Thoracic aorta (tissue), 2 donors: ENCODE results near the gene COP1. TPM values are rescaled to one million over a fixed set of nuclear protein-coding genes. Genes with fewer than 3 reads are reported as not detected.

ENCODE experiments used
- ATAC-seq: fragments of 150-250 bp; one replicate; pipeline ENCODE4 v1.8.0; 2017; ENCODE audit warnings: low read depth; ENCODE audit not compliant: insufficient number of reproducible peaks, low FRiP score
- DNase-seq: peaks from one replicate; pipeline ENCODE4 v3.0.0-alpha.2; 2020; ENCODE audit warnings: low spot score
- H3K27ac ChIP-seq, 2 donors: fragments of 200-600 bp; sonication (generic); 1 replicate in 1 of 2; 2 replicates in 1 of 2; pipeline ENCODE4 v1.5.1; 2016; ENCODE audit warnings: mild to moderate bottlenecking in 2 of 2, moderate library complexity in 2 of 2
- H3K27me3 ChIP-seq: fragments of 200-600 bp; sonication (generic); replicated peaks from 2 replicates; pipeline ENCODE4 v1.6.0; 2016; ENCODE audit warnings: mild to moderate bottlenecking; ENCODE audit not compliant: insufficient read depth
- H3K36me3 ChIP-seq: fragments of 200-600 bp; sonication (generic); one replicate; pipeline ENCODE4 v1.5.1; 2016
- H3K4me1 ChIP-seq, 2 donors: fragments of 200-600 bp; sonication (generic); 1 replicate in 1 of 2; 2 replicates in 1 of 2; pipeline versions ENCODE4 v1.5.1 to v1.6.0; 2016; ENCODE audit warnings: low read depth in 2 of 2, mild to moderate bottlenecking in 1 of 2; ENCODE audit not compliant: control insufficient read depth in 1 of 2
- H3K4me3 ChIP-seq: fragments of 200-600 bp; sonication (generic); 2 replicates; pipeline ENCODE4 v1.5.1; 2016; ENCODE audit warnings: mild to moderate bottlenecking
- H3K9me3 ChIP-seq: fragments of 200-600 bp; sonication (generic); 2 replicates; pipeline ENCODE4 v1.5.1; 2016
- CTCF ChIP-seq: fragments of 200-600 bp; sonication (generic); IDR thresholded peaks from one replicate; pipeline ENCODE4 v1.5.1; 2019; ENCODE audit warnings: antibody characterized with exemption
- total RNA-seq, 2 donors: library from RNA; depleted of rRNA; stranded (reverse); fragments of >200 nt; gene quantifications; one replicate each; pipeline versions ENCODE4 v1.1.0 to v1.2.3, GENCODE V29; 2016

Gene COP1
- total RNA-seq, 2 donors from 2014 or later = 62.2 to 68.6 TPM

GRCh38 chr1:175914115-175914514, 293.0 kb downstream of the COP1 start:
- ATAC-seq = no peak
- H3K36me3 ChIP-seq = no peaks in the 10 kb centered on the region

GRCh38 chr1:175911138-175911537, 295.9 kb downstream of the COP1 start:
- H3K9me3 ChIP-seq = peaks cover 23% of the 10 kb centered on the region
- no peak overlapping the region for H3K4me3 ChIP-seq
- H3K4me1 ChIP-seq = no peaks in the 10 kb centered on the region
- no peak for TF ChIP-seq CTCF
- DNase-seq (no peak), ATAC-seq (no peak)
- no peak overlapping the region for H3K27ac ChIP-seq
- H3K27me3 ChIP-seq = no peaks in the 10 kb centered on the region
- H3K36me3 ChIP-seq = no peaks in the 10 kb centered on the region

More at GRCh38 chr1:175914115-175914514, 293.0 kb downstream of the COP1 start:
- DNase-seq = no peak
- Histone ChIP-seq H3K9me3 (peaks cover 21% of the 10 kb centered on the region), H3K4me3 (no peak overlapping the region), H3K27me3 (no peaks in the 10 kb centered on the region), H3K27ac (no peak overlapping the region), H3K4me1 (no peaks in the 10 kb centered on the region)
- TF ChIP-seq CTCF = no peak

- ATAC-seq (no peak), DNase-seq (no peak)
- H3K27ac ChIP-seq = no peak overlapping the region
- H3K36me3 ChIP-seq = no peaks in the 10 kb centered on the region
- peaks cover 17% of the 10 kb centered on the region for H3K9me3 ChIP-seq
- H3K4me1 ChIP-seq = no peaks in the 10 kb centered on the region
- H3K4me3 ChIP-seq = no peak overlapping the region
- TF ChIP-seq CTCF = no peak
- H3K27me3 ChIP-seq = no peaks in the 10 kb centered on the region
Measured at GRCh38 chr1:175906370-175906769, 300.7 kb downstream of the COP1 start.

GRCh38 chr1:175904808-175905207, 302.3 kb downstream of the COP1 start:
- no peak for TF ChIP-seq CTCF
- Histone ChIP-seq H3K36me3 (no peaks in the 10 kb centered on the region), H3K27ac (no peak overlapping the region), H3K4me3 (no peak overlapping the region), H3K27me3 (no peaks in the 10 kb centered on the region), H3K9me3 (peaks cover 4% of the 10 kb centered on the region), H3K4me1 (no peaks in the 10 kb centered on the region)
- DNase-seq = no peak
- no peak for ATAC-seq

GRCh38 chr1:175902281-175902680, 304.8 kb downstream of the COP1 start:
- Histone ChIP-seq H3K27ac (no peak overlapping the region), H3K4me3 (no peak overlapping the region), H3K36me3 (no peaks in the 10 kb centered on the region), H3K4me1 (no peaks in the 10 kb centered on the region), H3K27me3 (no peaks in the 10 kb centered on the region), H3K9me3 (no peaks in the 10 kb centered on the region)
- ATAC-seq = no peak
- DNase-seq = no peak
- no peak for TF ChIP-seq CTCF
